H9 (cell line): ENCODE data around the gene UBE2Z. TPM values are rescaled to one million over a fixed set of nuclear protein-coding genes. Genes with fewer than 3 reads are reported as not detected.

ENCODE experiments used
- DNase-seq: peaks from one replicate; pipeline ENCODE4 v3.0.0-alpha.2; 2017
- H2AFZ ChIP-seq: one replicate; pipeline ENCODE4 v1.6.1; 2013; ENCODE audit warnings: mild to moderate bottlenecking, low read length, control low read depth, moderate library complexity
- H2AK5ac ChIP-seq: 2 replicates; pipeline ENCODE4 v1.6.1; 2013; ENCODE audit warnings: low read length, control low read depth, mixed read lengths; ENCODE audit not compliant: insufficient read length
- H2BK120ac ChIP-seq: one replicate; pipeline ENCODE4 v1.6.1; 2013; ENCODE audit warnings: low read depth, mild to moderate bottlenecking, low read length, control low read depth, inconsistent platforms; ENCODE audit not compliant: poor library complexity, severe bottlenecking
- H2BK12ac ChIP-seq: 2 replicates; pipeline ENCODE4 v1.6.1; 2013; ENCODE audit warnings: low read length, control low read depth, mixed read lengths, low read depth; ENCODE audit not compliant: insufficient read length
- H2BK15ac ChIP-seq: 2 replicates; pipeline ENCODE4 v1.6.1; 2013; ENCODE audit warnings: low read depth, low read length, control low read depth
- H2BK20ac ChIP-seq: one replicate; pipeline ENCODE4 v1.6.1; 2013; ENCODE audit warnings: low read depth, mild to moderate bottlenecking, low read length, control low read depth, inconsistent platforms; ENCODE audit not compliant: poor library complexity, severe bottlenecking
- H2BK5ac ChIP-seq: 2 replicates; pipeline ENCODE4 v1.6.1; 2013; ENCODE audit warnings: low read length, control low read depth, mixed read lengths; ENCODE audit not compliant: insufficient read length
- H3K14ac ChIP-seq: 2 replicates; pipeline ENCODE4 v1.6.1; 2013; ENCODE audit warnings: low read length, control low read depth; ENCODE audit not compliant: insufficient read depth
- H3K18ac ChIP-seq: 2 replicates; pipeline ENCODE4 v1.6.1; 2013; ENCODE audit warnings: low read depth, mild to moderate bottlenecking, mixed read lengths, low read length, control low read depth; ENCODE audit not compliant: insufficient read length
- H3K23ac ChIP-seq: 2 replicates; pipeline ENCODE4 v1.6.1; 2013; ENCODE audit warnings: low read length, control low read depth, mixed read lengths, low read depth; ENCODE audit not compliant: insufficient read length
- H3K23me2 ChIP-seq: 2 replicates; pipeline ENCODE4 v1.6.1; 2013; ENCODE audit warnings: low read depth, mild to moderate bottlenecking, mixed read lengths, low read length, control low read depth; ENCODE audit not compliant: insufficient read length, poor library complexity, severe bottlenecking
- H3K27ac ChIP-seq: 2 replicates; pipeline ENCODE4 v1.5.1; 2013; ENCODE audit warnings: low read length, control low read depth, mixed read lengths, low read depth; ENCODE audit not compliant: insufficient read length
- H3K27me3 ChIP-seq: 2 replicates; pipeline ENCODE4 v1.6.1; 2013; ENCODE audit warnings: low read length, control low read depth, inconsistent platforms; ENCODE audit not compliant: insufficient read depth
- H3K4ac ChIP-seq: 2 replicates; pipeline ENCODE4 v1.6.1; 2013; ENCODE audit warnings: low read depth, mild to moderate bottlenecking, control low read depth, inconsistent platforms, low read length, moderate library complexity
- H3K4me1 ChIP-seq: 2 replicates; pipeline ENCODE4 v1.6.1; 2013; ENCODE audit warnings: low read length, control low read depth, inconsistent platforms; ENCODE audit not compliant: insufficient read depth
- H3K4me2 ChIP-seq: 2 replicates; pipeline ENCODE4 v1.6.1; 2013; ENCODE audit warnings: low read length, control low read depth, mixed read lengths; ENCODE audit not compliant: insufficient read length, insufficient read depth
- H3K56ac ChIP-seq: 2 replicates; pipeline ENCODE4 v1.6.1; 2013; ENCODE audit warnings: low read depth, mild to moderate bottlenecking, mixed read lengths, low read length, control low read depth; ENCODE audit not compliant: insufficient read length
- H3K79me1 ChIP-seq: 2 replicates; pipeline ENCODE4 v1.6.1; 2013; ENCODE audit warnings: low read depth, mild to moderate bottlenecking, moderate library complexity, low read length, control low read depth, inconsistent platforms; ENCODE audit not compliant: insufficient read depth, poor library complexity, severe bottlenecking
- H3K79me2 ChIP-seq: 2 replicates; pipeline ENCODE4 v1.6.1; 2013; ENCODE audit warnings: low read length, control low read depth, inconsistent platforms; ENCODE audit not compliant: insufficient read depth
- H3K9ac ChIP-seq: 2 replicates; pipeline ENCODE4 v1.6.1; 2013; ENCODE audit warnings: low read length, control low read depth, mixed read lengths; ENCODE audit not compliant: insufficient read length; ENCODE audit errors: extremely low read depth
- H3K9me3 ChIP-seq: one replicate; pipeline ENCODE4 v1.6.1; 2013; ENCODE audit warnings: low read depth, low read length, inconsistent platforms; ENCODE audit not compliant: control insufficient read depth
- H3T11ph ChIP-seq: one replicate; pipeline ENCODE4 v1.6.1; 2013; ENCODE audit warnings: mild to moderate bottlenecking, low read length, control low read depth, inconsistent platforms
- H4K20me1 ChIP-seq: one replicate; pipeline ENCODE4 v1.6.1; 2013; ENCODE audit not compliant: control insufficient read depth, insufficient read length, insufficient read depth
- H4K5ac ChIP-seq: 2 replicates; pipeline ENCODE4 v1.6.1; 2013; ENCODE audit warnings: low read depth, mild to moderate bottlenecking, mixed read lengths, low read length, control low read depth; ENCODE audit not compliant: insufficient read length
- H4K8ac ChIP-seq: replicated peaks from 2 replicates; pipeline ENCODE4 v1.6.1; 2013; ENCODE audit warnings: low read length, control low read depth, mixed read lengths, low read depth; ENCODE audit not compliant: insufficient read length
- H4K91ac ChIP-seq: 2 replicates; pipeline ENCODE4 v1.6.1; 2013; ENCODE audit warnings: low read depth, mild to moderate bottlenecking, moderate library complexity, mixed read lengths, low read length, control low read depth; ENCODE audit not compliant: insufficient read length
- H3K27ac Mint-ChIP-seq, 3 experiments: 2 replicates in 2 of 3; 3 replicates in 1 of 3; pipeline ENCODE4 v1.8.0; 2020 to 2021; ENCODE audit warnings: mixed read lengths in 3 of 3, mild to moderate bottlenecking in 1 of 3, moderate library complexity in 1 of 3
- H3K27me3 Mint-ChIP-seq: 2 replicates; pipeline ENCODE4 v1.8.0; 2021; ENCODE audit warnings: low read depth, mild to moderate bottlenecking, moderate library complexity, mixed read lengths
- H3K36me3 Mint-ChIP-seq, 3 experiments: 2 replicates in 2 of 3; 3 replicates in 1 of 3; pipeline ENCODE4 v1.8.0; 2020 to 2021; ENCODE audit warnings: low read depth in 3 of 3, mixed read lengths in 3 of 3; ENCODE audit not compliant: insufficient read depth in 1 of 3
- H3K4me1 Mint-ChIP-seq, 2 experiments: 2 replicates each; pipeline ENCODE4 v1.8.0; 2020; ENCODE audit warnings: mixed read lengths in 2 of 2
- H3K4me3 Mint-ChIP-seq, 2 experiments: 2 replicates in 1 of 2; 3 replicates in 1 of 2; pipeline ENCODE4 v1.8.0; 2020 to 2021; ENCODE audit warnings: mild to moderate bottlenecking in 2 of 2, mixed read lengths in 2 of 2, moderate library complexity in 1 of 2
- H3K9me3 Mint-ChIP-seq, 2 experiments: 2 replicates in 1 of 2; 3 replicates in 1 of 2; pipeline ENCODE4 v1.8.0; 2020; ENCODE audit warnings: mild to moderate bottlenecking in 2 of 2, mixed read lengths in 2 of 2, moderate library complexity in 1 of 2
- WGBS: extraction: QIAGEN DNeasy Blood & Tissue Kit; methylation state at CpG from one replicate; pipeline ENCODE4 v1.1.7; 2013; ENCODE audit warnings: missing lambda C conversion rate, low lambda C conversion rate, mixed read lengths; ENCODE audit not compliant: insufficient read length; ENCODE audit errors: extremely low coverage; 5-methylcytosine and 5-hydroxymethylcytosine counted together
- total RNA-seq: library from RNA; stranded (reverse); gene quantifications from 2 replicates; pipeline ENCODE4 v1.2.1, GENCODE V29; 2021
- TF ChIP-seq, protein P1 (sequence below): fragments of 200-600 bp; sonication (generic); conservative IDR thresholded peaks from 3 replicates; pipeline ENCODE4 v1.8.0; 2021; ENCODE audit warnings: antibody characterized with exemption, mild to moderate bottlenecking

The UBE2Z gene
- total RNA-seq, 1 experiment from 2014 or later: 80.0 TPM

DNA sequence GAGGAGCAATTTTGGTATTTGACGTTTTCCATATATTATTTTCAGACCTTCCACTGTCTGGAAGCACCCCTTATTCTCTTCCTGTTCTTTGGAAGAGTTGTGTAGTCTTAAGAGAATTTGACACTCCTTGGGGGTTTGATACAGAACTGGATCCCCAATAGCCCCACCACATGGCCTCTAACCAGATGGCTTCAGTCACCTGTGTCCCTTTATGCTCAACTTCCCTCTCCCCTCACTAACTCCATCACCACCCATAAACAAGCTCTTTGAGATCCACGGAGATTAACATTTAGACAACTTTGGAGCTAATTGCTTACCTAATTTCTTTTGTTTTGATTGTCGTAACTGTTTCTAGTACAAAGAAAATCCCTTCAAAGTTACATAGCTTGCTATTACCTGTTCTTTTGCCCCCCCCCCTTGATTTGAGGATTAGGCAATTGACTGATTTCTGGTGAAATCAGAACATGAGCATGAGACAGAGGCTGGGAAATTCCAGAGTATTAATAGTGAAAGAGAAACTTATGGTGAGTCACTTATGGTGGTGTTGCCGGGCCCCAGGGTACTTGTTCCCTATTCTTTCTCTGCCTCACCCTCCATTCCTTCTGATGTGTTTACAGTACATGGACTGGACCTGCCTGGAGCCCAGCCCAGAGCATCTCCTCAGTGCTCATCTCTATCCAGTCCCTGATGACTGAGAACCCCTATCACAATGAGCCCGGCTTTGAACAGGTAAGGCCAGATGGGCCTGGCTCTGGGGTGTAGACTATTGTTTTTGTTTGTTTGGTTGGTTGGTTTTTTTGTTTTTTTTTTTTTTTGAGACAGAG is 7.5 kb downstream of the UBE2Z start:
- no peaks in the 10 kb centered on the region for H4K20me1 ChIP-seq
- H2BK15ac ChIP-seq: no peak overlapping the region

More for the DNA sequence above, 7.5 kb downstream of the UBE2Z start:
- H2BK12ac ChIP-seq: no peak overlapping the region
- H2BK20ac ChIP-seq: no peak overlapping the region
- Mint-ChIP-seq H3K9me3 (no peaks in the 10 kb centered on the region), H3K36me3 (peaks cover 43 to 93% (median 91%) of the 10 kb centered on the region in 3 experiments; a peak in 6 of 7 replicates), H3K4me1 (peaks cover 1 to 5% of the 10 kb centered on the region in 2 experiments), H3K4me3 (no peak overlapping the region), H3K27ac (peak overlapping the region in 1 of 3 experiments; percentile 70; a peak in 1 of 7 replicates), H3K27me3 (no peaks in the 10 kb centered on the region)
- H2BK120ac ChIP-seq: no peak overlapping the region
- H3T11ph ChIP-seq: no peak overlapping the region
- no peak overlapping the region for H4K5ac ChIP-seq
- no peak for DNase-seq
- H3K27ac ChIP-seq: no peak overlapping the region
- no peak overlapping the region for H3K23ac ChIP-seq
- H3K4me1 ChIP-seq: no peaks in the 10 kb centered on the region
- TF ChIP-seq, protein P1, sequence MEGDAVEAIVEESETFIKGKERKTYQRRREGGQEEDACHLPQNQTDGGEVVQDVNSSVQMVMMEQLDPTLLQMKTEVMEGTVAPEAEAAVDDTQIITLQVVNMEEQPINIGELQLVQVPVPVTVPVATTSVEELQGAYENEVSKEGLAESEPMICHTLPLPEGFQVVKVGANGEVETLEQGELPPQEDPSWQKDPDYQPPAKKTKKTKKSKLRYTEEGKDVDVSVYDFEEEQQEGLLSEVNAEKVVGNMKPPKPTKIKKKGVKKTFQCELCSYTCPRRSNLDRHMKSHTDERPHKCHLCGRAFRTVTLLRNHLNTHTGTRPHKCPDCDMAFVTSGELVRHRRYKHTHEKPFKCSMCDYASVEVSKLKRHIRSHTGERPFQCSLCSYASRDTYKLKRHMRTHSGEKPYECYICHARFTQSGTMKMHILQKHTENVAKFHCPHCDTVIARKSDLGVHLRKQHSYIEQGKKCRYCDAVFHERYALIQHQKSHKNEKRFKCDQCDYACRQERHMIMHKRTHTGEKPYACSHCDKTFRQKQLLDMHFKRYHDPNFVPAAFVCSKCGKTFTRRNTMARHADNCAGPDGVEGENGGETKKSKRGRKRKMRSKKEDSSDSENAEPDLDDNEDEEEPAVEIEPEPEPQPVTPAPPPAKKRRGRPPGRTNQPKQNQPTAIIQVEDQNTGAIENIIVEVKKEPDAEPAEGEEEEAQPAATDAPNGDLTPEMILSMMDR: no peak
- H3K27me3 ChIP-seq: no peaks in the 10 kb centered on the region
- no peaks in the 10 kb centered on the region for H3K9me3 ChIP-seq
- no peak overlapping the region for H2AK5ac ChIP-seq
- H3K56ac ChIP-seq: no peak overlapping the region
- no peak overlapping the region for H3K4ac ChIP-seq
- H3K4me2 ChIP-seq: no peak overlapping the region
- H3K9ac ChIP-seq: no peak overlapping the region
- H3K18ac ChIP-seq: no peak overlapping the region
- H3K23me2 ChIP-seq: no peaks in the 10 kb centered on the region
- H4K91ac ChIP-seq: no peak overlapping the region
- peaks cover 20% of the 10 kb centered on the region; the same call in 1 of the 2 replicates for H3K79me2 ChIP-seq
- no peak overlapping the region for H2BK5ac ChIP-seq
- WGBS: no CpG with 5 or more reads among the region's 5 CpGs
- no peak overlapping the region for H3K14ac ChIP-seq
- no peak overlapping the region for H4K8ac ChIP-seq
- H3K79me1 ChIP-seq: peaks cover 25% of the 10 kb centered on the region
- H2AFZ ChIP-seq: no peak overlapping the region
